Suprapubic skin (tissue), 3 donors: ENCODE measurements around the gene CLDN10.

ENCODE experiments used
- EP300 ChIP-seq: sonication (generic); formaldehyde crosslinking; IDR thresholded peaks from one replicate; pipeline ENCODE4 v1.6.1; 2017; ENCODE audit warnings: antibody characterized with exemption
- POLR2A ChIP-seq, 2 donors: fragments of 450-650 bp; IDR thresholded peaks; one replicate each; pipeline ENCODE4 v1.6.1; 2017; ENCODE audit warnings: antibody characterized with exemption in 2 of 2, mild to moderate bottlenecking in 2 of 2, moderate library complexity in 2 of 2
- TF ChIP-seq, protein P1 (sequence below), 2 donors: fragments of 200-600 bp in 1 of 2; fragments of 450-650 bp in 1 of 2; sonication (generic) in 1 of 2; IDR thresholded peaks; one replicate each; pipeline ENCODE4 v1.5.1; 2016 to 2019; ENCODE audit warnings: antibody characterized with exemption in 2 of 2, mild to moderate bottlenecking in 1 of 2, moderate library complexity in 1 of 2

DNA sequence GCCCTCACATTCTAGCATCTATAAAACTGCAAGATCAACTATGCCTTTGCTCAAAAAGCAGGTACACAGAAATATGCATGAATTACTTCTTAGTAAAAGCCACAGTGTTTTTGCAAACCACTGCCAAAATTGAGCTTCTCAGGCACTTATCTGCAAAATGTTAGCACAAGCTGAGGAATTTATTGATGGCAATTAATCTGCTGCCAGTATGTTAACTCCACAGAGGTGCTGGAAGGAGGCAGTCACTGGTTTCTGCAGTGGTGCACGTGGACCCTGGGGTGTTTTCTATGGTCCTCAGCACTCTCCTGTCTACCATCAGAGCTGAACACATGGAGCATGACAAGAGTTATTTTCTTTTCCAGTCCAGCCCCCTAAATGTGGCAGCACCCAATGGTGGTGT, 44.2 kb downstream of the CLDN10 start:
- TF ChIP-seq POLR2A (IDR thresholded peaks at IDR 0.05) (no peak), EP300 (no peak)
- TF ChIP-seq, protein P1, sequence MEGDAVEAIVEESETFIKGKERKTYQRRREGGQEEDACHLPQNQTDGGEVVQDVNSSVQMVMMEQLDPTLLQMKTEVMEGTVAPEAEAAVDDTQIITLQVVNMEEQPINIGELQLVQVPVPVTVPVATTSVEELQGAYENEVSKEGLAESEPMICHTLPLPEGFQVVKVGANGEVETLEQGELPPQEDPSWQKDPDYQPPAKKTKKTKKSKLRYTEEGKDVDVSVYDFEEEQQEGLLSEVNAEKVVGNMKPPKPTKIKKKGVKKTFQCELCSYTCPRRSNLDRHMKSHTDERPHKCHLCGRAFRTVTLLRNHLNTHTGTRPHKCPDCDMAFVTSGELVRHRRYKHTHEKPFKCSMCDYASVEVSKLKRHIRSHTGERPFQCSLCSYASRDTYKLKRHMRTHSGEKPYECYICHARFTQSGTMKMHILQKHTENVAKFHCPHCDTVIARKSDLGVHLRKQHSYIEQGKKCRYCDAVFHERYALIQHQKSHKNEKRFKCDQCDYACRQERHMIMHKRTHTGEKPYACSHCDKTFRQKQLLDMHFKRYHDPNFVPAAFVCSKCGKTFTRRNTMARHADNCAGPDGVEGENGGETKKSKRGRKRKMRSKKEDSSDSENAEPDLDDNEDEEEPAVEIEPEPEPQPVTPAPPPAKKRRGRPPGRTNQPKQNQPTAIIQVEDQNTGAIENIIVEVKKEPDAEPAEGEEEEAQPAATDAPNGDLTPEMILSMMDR (IDR thresholded peaks at IDR 0.05): no peak
